SK-MEL-5 (cell line): ENCODE measurements around the gene DUSP15. TPM values are rescaled to one million over a fixed set of nuclear protein-coding genes. Genes with fewer than 3 reads are reported as not detected.

Experiments used
- DNase-seq: peaks from one replicate; pipeline ENCODE4 v3.0.0-alpha.2; 2016; ENCODE audit warnings: low read depth, low spot score
- in situ Hi-C: cut with HindIII; loops from 2 replicates; pipeline ENCODE4 v1.10.0; 2016; ENCODE audit warnings: low sequenced_read_pairs, high pct_unique_total_duplicates, low pct_unique_long_range_greater_than_20kb
- total RNA-seq: library from RNA; depleted of rRNA; stranded (reverse); fragments of >200 nt; shearing (Covaris generic); gene quantifications from 2 replicates; pipeline ENCODE4 v1.2.3, GENCODE V29; 2014

Gene DUSP15
- total RNA-seq, 1 experiment from 2014 or later: 6.2 TPM

- in situ Hi-C loops: no loop called here
- no peak for DNase-seq
Measured at GRCh38 chr20:31845300-31845863, 24.9 kb downstream of the DUSP15 start, which contains the start of gene FOXS1. Gene FOXS1, minus strand, starts transcription at chr20:31845604. Its CDS starts 62 bp downstream, at chr20:31845542.

GRCh38 chr20:31844737-31845299, 25.5 kb downstream of the DUSP15 start:
- in situ Hi-C loops: no loop called here
- DNase-seq: no peak

GRCh38 chr20:31843881-31844280, 26.4 kb downstream of the DUSP15 start:
- DNase-seq: no peak
- in situ Hi-C loops: no loop called here

GRCh38 chr20:31843288-31843687, 27.0 kb downstream of the DUSP15 start:
- DNase-seq: no peak
- in situ Hi-C loops: no loop called here

GRCh38 chr20:31842471-31843157, 27.7 kb downstream of the DUSP15 start:
- no peak for DNase-seq
- in situ Hi-C loops: no loop called here

GRCh38 chr20:31841928-31842327, 28.4 kb downstream of the DUSP15 start:
- in situ Hi-C loops: no loop called here
- DNase-seq: no peak

GRCh38 chr20:31840906-31841816, 29.2 kb downstream of the DUSP15 start:
- DNase-seq: no peak

GRCh38 chr20:31839782-31840487, 30.4 kb downstream of the DUSP15 start:
- in situ Hi-C loops: no loop called here

More at GRCh38 chr20:31840906-31841816, 29.2 kb downstream of the DUSP15 start:
- in situ Hi-C loops: no loop called here

GRCh38 chr20:31838646-31839292, 31.6 kb downstream of the DUSP15 start:
- in situ Hi-C loops: no loop called here
- DNase-seq: no peak

More at GRCh38 chr20:31839782-31840487, 30.4 kb downstream of the DUSP15 start:
- DNase-seq: no peak

GRCh38 chr20:31837896-31838397, 32.4 kb downstream of the DUSP15 start:
- in situ Hi-C loops: no loop called here
- no peak for DNase-seq

- DNase-seq: no peak
- in situ Hi-C loops: no loop called here
Measured at GRCh38 chr20:31836853-31837608, 33.3 kb downstream of the DUSP15 start.

GRCh38 chr20:31835977-31836852, 34.1 kb downstream of the DUSP15 start:
- DNase-seq: peak; percentile 50
- in situ Hi-C loops: no loop called here

GRCh38 chr20:31835554-31835953, 34.8 kb downstream of the DUSP15 start:
- in situ Hi-C loops: no loop called here

GRCh38 chr20:31833931-31834521, 36.3 kb downstream of the DUSP15 start:
- no peak for DNase-seq
- in situ Hi-C loops: no loop called here

More at GRCh38 chr20:31835554-31835953, 34.8 kb downstream of the DUSP15 start:
- DNase-seq: no peak
